ENCODE data around the gene HSD17B3. TPM values are rescaled to one million over a fixed set of nuclear protein-coding genes. Genes with fewer than 3 reads are reported as not detected.
"Not testable (repeated sequence)": the region's sequence is repeated elsewhere in the genome, so short reads cannot be mapped to it uniquely, and the experiment has no call there.

The HSD17B3 gene
- total RNA-seq = not detected

DNA sequence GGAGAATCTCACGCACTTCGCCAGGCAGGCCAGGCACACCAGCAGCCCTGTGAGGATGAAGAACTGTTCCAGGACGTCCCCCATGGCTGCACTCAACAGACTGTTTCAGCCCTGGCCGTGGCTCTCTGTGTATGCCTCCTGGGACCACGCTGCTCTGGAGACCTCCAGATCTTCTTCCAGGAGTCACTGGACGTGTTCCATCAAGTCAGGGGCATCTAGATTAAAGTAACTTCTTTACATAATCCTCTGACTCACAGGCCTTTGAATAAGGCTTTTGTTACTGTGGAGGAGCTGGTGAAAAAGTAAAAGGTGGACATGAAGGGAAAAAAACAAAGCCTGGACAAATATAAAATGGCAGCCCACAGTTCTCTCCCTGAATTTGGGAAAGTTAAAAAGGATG, at the start of gene HSD17B3:
TSS of gene HSD17B3 (minus strand) at position 156 of the 400 bp plus-strand sequence. CDS start at position 84, 72 bp downstream.
- no peak for DNase-seq (ENCODE audit: low read depth in 2 of 3, low spot score in 2 of 3)

GRCh38 chr9:96350866-96351265, 48.9 kb upstream of the HSD17B3 start:
- DNase-seq (ENCODE audit: low read depth in 2 of 3, low spot score in 2 of 3) = no peak

DNA sequence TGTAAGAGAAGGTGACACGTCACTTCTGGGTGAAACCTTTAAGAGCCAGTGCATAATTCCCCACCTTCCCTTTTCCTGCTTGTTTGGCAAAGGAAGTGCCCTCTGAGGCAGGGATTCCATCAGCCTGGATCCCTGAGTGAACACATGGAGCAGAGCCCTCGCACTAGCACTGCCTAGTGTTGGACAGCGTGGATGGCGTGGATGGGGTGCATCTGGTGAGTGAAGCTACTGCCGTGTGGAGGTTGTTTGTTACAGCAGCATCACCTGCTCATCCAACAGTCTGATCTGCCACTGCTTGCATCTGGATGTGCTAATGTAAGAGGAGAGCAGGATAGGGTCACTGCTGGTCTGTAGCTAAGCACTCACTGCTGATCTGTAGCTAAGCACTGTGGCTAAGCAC, 46.3 kb upstream of the HSD17B3 start:
- no peak for DNase-seq (ENCODE audit: low read depth in 2 of 3, low spot score in 2 of 3)

- DNase-seq (ENCODE audit: low read depth in 2 of 3, low spot score in 2 of 3) = no peak
Measured at GRCh38 chr9:96345551-96345950, 43.6 kb upstream of the HSD17B3 start.

- no peak for DNase-seq (ENCODE audit: low read depth in 2 of 3, low spot score in 2 of 3)
Measured at GRCh38 chr9:96344458-96345180, 42.6 kb upstream of the HSD17B3 start.

DNA sequence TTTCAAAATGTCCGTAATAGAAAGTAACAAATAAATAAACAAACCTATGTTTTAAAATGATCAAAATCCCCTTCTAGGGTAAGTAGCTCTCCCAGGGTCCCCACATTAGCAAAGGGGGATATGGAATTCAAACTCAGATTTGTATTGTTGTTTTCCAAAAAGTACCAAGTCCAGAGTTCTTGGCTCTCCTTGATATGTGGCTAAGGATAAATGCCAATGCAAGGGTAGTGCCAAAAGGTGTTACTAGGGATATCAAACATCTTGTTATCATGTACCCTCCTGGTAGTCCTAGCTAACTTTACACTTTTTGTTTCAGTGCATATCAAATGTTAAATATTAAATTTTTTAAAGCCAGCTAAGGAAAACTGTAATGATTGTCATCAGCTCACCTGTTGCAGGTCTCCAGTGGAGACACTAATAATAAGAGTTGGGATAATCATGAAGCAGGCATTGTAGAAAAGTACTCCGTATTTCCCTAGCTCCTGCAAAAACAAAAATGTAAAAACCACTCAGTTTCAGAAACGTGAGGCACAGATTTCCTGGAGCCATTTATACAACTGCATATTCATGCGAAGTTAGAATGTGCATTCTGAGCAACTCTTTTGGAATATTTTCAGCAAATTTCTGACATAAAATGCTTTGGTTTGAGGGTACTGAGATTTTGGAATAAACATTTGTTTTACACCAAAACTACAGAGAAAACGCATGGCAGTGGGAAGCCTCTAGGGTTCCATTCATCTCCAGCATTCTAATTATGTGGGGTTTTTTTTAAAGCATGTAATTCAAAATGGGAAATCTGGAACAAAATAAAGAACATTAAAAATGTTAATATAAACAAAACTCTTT, 41.8 kb upstream of the HSD17B3 start:
- no peak for DNase-seq (ENCODE audit: low read depth in 2 of 3, low spot score in 2 of 3)

- no peak for DNase-seq (ENCODE audit: low read depth in 2 of 3, low spot score in 2 of 3)
Measured at GRCh38 chr9:96342571-96343245, 40.7 kb upstream of the HSD17B3 start.

- DNase-seq (ENCODE audit: low read depth in 2 of 3, low spot score in 2 of 3) = no peak
Measured at GRCh38 chr9:96340707-96341106, 38.7 kb upstream of the HSD17B3 start.

GRCh38 chr9:96338299-96338698, 36.3 kb upstream of the HSD17B3 start:
- DNase-seq (ENCODE audit: low read depth in 2 of 3, low spot score in 2 of 3) = no peak

DNA sequence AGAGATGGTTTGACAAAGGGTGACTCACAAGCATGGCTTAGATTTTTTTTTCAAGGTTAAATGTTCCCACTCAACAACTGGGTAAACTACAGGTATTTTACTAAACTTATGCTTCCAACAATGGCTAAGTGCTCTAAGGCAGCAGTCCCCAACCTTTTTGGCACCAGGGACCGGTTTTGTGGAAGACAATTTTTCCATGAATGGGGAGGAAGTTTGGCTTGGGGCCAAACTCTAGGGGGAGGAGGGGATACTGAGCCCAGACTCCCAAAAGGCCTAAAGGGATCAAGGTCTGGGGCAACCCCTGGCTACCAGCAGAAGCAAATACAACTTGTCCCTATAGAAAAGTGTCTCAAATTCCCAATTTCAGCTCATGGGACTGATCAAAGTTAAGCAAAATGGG, 32.0 kb upstream of the HSD17B3 start:
- no peak for DNase-seq (ENCODE audit: low read depth in 2 of 3, low spot score in 2 of 3)

- no peak for DNase-seq (ENCODE audit: low read depth in 2 of 3, low spot score in 2 of 3)
Measured at GRCh38 chr9:96331236-96331947, 29.4 kb upstream of the HSD17B3 start.

- DNase-seq (ENCODE audit: low read depth in 2 of 3, low spot score in 2 of 3) = peak; percentile 32 to 77 (median 45)
Measured at GRCh38 chr9:96327694-96328352, 25.8 kb upstream of the HSD17B3 start.

- no peak for DNase-seq (ENCODE audit: low read depth in 2 of 3, low spot score in 2 of 3)
Measured at GRCh38 chr9:96323169-96323568, 21.2 kb upstream of the HSD17B3 start.

GRCh38 chr9:96322736-96323135, 20.8 kb upstream of the HSD17B3 start:
- DNase-seq (ENCODE audit: low read depth in 2 of 3, low spot score in 2 of 3) = not testable (repeated sequence)

GRCh38 chr9:96322210-96322609, 20.2 kb upstream of the HSD17B3 start:
- DNase-seq (ENCODE audit: low read depth in 2 of 3, low spot score in 2 of 3) = not testable (repeated sequence)

GRCh38 chr9:96321515-96321914, 19.5 kb upstream of the HSD17B3 start:
- no peak for DNase-seq (ENCODE audit: low read depth in 2 of 3, low spot score in 2 of 3)

- DNase-seq (ENCODE audit: low read depth in 2 of 3, low spot score in 2 of 3) = no peak
Measured at GRCh38 chr9:96320749-96321280, 18.8 kb upstream of the HSD17B3 start.

DNA sequence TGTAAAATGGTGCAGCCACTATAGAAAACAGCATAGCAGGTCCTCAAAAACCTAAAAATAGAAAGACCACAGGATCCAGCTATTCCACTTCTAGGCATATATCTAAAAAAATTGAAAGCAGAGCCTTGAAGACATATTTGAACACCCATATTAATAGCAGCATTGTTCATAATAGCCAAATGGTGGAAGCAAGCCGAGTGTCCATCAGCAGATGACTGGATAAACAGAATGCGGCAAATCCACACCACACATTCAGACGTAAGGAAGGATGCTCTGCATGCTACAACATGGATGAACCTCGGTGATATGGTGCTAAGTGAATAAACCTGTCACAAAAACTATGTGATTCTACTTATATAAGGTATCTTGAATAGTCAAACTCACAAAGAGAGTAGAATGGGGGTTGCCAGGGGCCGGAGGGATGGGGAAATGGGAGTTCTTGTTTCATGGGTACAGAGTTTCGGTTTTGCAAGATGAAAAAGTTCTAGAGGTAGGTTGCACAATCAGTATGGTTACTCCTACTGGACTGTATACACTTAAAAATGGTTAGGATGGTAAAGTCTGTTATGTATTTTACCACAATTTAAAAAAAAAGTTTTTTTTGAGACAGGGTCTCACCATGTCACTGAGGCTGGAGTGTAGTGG, 17.1 kb upstream of the HSD17B3 start:
- no peak for DNase-seq (ENCODE audit: low read depth in 2 of 3, low spot score in 2 of 3)

DNA sequence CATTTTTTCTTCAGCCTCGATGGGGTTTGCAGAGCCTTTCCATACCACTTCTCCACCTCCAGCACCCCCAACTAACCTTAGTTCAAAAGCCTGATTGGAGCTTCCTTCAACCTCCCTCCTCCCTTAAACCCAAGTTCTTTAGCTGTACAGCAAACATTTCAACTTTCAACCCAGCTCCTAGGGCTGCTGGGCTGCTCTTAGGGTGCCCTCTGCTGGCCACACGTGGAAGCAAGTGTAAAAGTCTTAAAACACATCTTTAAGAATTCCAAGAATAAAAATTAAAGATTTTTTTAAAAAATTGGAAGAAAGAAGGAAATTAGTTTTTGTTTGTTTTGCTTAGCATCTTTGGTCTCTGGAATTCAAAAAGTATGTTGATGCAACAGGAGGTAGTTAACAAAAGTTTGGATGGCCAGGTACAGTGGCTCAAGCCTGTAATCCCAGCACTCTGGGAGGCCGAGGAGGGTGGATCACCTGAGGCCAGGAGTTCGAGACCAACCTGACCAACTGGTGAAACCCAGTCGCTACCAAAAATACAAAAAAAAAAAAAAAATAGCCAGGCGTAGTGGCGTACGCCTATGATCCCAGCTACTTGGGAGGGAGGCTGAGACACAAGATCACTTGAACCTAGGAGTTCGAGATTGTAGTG, 15.5 kb upstream of the HSD17B3 start:
- peak; percentile 18 to 59 (median 29) for DNase-seq (ENCODE audit: low read depth in 2 of 3, low spot score in 2 of 3)
